ENCODE results near the gene ASB9.
"Not testable (repeated sequence)": the region's sequence is repeated elsewhere in the genome, so short reads cannot be mapped to it uniquely, and the experiment has no call there.

The ASB9 gene, protein sequence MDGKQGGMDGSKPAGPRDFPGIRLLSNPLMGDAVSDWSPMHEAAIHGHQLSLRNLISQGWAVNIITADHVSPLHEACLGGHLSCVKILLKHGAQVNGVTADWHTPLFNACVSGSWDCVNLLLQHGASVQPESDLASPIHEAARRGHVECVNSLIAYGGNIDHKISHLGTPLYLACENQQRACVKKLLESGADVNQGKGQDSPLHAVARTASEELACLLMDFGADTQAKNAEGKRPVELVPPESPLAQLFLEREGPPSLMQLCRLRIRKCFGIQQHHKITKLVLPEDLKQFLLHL

DNA sequence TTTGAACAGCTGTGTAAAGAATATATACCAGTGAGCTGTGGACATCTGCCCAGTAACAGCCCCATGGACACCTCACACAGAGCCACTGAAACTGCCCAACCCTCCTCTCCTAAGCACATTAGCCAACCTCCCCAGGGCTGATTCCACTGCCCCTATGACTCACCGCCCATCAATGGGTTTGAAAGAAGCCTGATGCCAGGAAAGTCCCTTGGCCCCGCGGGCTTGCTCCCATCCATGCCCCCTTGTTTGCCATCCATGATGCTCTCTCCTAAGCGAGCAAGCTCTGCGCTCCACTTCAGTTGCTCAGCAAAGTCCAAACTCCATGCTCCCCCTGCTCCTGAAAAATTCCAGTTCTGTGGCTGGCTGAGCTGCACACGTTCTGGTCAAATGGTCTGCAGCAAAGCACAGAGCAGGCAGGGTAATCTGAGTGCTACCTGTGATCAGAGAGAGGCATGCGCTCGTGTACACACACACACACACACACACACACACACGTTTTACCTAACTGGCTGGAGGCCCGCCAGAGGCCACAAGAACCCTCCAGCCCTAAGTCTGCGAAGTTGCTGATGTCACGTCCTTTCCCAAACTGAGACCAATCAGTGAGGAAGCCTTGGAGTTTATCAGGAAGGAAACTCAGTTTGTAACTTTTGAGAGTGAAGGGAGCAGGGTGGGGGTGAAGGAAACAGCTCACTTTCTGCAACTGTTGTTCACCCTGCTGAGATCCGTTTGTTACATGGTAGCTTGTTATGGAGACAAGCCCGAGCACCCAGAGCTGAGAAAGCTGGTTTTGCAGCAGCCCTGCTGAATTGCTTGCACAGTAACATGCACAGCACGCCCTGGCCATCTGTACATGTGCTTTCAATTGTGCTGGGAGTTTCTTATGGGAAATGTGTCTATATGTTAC, at the start of gene ASB9:
Gene ASB9 (minus strand): TSS at position 466 of the 904 bp plus-strand sequence. CDS start 209 bp downstream, at position 257.
- DNase-seq: no peak

DNA sequence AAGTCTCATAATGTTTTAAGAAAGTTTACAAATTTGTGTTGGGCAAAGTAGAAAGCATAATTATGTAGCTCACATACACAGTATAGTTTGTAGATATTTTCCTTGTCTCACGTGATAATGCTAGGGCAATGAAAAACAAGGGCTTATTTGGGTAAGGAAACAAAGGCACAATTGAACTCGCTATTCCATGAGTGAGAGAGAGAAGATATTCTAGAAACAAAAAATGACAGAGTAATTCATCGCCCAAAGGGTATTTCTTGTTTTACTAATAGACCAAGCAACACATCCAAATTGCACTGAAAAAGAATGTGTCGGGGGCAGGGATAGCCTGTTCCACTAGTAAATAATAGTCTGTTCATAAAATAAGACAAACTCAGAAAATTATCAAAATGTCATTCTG, 49.2 kb upstream of the ASB9 start:
- no peak for DNase-seq

DNA sequence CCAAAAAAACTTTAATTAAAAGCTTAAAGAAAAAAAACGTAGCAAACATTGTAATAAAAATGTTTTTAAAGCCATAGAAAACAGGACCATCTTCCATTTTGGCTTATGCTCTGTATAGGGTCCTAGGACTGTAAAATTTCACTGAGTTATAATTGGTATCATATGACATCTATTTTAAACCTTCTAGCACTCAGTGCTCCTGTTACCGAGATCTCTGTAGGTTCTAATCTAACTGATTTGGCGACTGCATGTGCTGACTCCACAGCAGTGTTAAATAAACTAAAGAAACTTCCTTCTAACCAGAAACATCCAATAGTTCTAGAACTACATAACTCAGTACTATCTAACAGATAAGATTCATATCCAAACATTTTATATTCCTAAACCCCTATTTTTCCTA, 45.6 kb upstream of the ASB9 start, which contains the start of gene ASB11:
Gene ASB11 (minus strand): TSS at position 132 of the 400 bp plus-strand sequence. CDS start 35 bp downstream, at position 97.
- no peak for DNase-seq

DNA sequence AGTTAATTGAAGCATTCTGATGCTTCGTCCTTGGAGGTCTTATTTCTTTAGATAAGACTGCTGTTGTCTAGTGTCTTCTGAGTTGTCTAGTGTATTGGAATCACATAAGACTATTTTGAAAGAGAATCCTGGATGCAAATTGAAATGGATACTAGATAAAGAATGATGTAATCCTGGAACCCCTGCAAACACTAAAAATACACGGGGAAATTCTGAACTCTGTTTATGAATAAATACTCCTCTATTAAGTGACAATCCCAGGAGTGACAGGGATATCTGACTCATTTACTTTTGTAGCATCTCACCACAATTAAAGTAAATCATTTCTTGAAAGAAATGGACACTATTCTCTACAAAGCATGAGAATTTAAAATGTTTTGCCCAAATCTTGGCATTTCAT, 44.6 kb upstream of the ASB9 start:
- DNase-seq: no peak

DNA sequence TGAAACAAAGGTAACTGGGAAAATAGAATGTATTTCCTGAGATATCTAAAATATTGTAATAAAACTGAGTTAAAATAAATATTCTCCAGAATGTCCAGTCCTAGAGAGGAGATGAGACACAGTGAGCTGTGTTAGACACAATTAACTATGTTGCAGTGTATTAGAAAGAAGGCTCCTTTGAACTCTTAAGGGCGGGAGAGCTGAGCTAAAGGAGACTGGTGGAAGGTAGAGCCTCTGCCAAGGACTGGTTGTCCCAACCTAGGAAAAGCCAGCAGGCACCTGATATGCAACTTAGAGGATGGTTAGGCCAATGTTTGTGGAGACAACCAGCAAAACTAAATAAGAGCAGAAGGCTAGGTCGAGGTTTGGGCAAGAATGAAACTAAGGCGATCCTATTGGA, 41.2 kb upstream of the ASB9 start:
- no peak for DNase-seq

DNA sequence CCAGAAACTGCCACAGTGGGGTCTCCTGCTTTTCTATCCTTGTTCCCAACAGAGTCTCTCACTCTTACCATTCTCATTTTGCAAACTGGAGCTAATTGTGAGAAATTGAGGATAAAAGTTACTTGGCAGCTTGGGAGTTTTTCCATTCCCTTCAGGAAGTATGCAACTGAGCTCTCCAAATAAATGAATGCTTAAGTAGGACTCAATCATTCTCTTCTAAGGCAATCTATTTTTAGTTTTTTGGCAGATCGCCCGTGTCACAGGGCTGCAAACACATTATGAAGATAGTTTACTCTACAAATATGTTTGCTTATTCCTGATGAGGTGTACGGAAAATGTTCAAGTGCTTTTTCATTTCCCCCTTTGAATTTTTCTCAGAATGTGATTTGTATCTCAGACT, 40.2 kb upstream of the ASB9 start:
- no peak for DNase-seq

DNA sequence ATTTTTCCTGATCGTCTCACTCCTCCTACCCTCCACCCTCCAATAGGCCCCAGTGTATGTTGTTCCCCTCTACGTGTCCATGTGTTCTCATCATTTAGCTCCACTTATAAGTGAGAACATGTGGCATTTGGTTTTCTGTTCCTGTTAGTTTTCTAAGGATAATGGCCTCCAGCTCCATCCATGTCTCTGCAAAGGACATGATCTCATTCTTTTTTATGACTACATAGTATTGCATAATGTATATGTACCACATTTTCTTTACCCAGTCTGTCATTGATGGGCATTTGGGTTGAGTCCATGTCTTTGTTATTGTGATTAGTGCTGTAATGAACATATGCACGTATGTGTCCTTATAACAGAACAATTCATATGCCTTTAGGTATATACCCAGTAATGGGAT, 36.0 kb upstream of the ASB9 start:
- DNase-seq: not testable (repeated sequence)

DNA sequence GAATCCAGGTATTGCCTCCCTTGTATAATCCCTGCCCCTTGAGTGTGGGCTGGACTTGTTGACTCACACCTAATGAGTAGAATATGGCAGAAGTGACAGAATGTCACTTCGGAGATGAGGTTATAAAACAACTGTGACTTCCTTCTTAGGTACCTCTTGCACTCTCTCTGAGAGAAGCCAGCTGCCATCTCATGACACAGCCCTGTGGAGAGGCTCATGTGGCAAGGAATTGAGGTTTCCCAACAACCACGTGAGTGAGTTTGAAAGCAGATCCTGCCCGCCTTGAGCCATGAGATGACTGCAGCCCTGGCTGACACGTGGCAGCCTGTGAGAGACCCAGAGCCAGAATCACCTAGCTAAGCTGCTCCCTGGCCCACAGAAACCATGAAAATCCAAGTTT, 32.0 kb upstream of the ASB9 start:
- DNase-seq: peak; percentile 8

DNA sequence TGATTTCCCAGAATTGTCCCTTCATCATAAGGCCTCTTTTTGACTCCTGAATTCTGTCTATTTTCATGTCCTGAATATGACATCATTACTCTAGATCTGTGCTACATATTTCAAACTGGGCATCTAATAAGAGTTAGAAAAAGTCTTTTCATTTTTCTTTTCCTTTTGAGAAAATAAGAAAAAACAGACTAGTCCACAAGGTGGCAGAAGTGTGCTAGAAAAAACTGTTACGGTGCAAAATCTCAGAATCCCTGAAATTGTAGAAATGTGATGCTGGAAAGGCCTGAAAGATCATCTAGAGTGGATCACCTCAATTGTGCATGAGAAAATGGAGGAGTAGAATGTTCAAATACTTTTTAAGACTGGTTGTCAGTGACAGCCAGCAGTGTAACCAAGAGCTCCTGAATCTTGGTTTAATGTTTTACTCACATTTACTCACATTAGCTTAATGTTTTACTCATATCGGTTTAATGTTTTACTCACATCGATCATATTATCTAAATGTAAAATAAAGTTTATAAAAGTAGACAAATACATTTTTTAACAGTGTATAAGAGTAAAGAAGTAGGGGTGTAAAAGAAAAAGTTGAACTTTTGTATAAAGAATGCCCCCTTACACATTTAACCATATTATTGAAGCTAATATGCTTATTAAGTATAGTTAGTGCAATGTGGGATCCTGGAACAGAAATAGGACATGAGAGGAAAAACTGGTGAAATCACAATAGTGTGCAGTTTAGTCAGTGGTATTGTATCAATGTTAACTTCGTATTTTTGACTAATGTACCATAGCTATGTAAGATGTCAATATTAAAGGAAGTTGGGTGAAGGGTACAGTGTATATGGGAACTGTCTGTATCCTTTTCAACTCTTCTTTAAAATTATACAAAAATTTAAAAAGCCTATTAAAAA, 30.3 kb upstream of the ASB9 start:
- DNase-seq: no peak

DNA sequence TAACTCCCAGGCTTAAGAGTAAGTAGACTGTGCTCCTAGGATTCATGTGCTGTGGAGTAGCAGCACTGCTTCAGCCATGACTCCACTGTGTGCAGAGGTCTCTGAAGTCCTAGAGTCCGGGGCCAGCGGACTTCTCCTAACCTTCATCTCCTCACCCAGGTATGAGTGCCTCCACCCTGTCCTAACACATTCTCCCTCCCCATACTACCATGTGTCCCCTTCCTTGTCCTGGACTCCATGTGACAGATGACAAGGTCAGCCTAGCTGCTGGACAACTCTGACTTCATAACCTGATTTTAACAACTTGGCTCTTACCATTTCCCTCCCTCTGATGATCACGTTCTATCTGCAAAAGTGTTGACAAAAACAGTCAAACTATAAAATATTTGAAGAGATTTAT, 28.9 kb upstream of the ASB9 start:
- DNase-seq: no peak

DNA sequence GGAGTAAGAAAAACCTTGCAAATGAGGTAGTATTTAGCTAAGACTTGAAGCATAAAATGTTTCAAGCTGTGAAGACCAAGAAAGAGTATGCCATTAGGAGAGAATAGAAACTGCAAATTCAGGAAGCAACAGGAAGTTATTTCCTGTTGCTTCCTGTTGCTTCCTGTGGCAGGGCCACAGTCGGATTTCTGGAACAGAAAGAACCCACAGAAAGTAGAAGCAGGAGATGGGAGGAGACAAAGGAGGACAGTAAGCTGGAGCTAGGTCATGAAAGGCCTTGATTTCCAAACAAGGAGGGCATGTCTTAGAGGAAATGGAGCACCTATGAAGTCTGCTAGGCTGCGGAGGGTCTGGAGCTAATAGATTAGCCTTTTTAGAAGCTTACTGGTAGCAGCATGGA, 28.3 kb upstream of the ASB9 start:
- DNase-seq: no peak

DNA sequence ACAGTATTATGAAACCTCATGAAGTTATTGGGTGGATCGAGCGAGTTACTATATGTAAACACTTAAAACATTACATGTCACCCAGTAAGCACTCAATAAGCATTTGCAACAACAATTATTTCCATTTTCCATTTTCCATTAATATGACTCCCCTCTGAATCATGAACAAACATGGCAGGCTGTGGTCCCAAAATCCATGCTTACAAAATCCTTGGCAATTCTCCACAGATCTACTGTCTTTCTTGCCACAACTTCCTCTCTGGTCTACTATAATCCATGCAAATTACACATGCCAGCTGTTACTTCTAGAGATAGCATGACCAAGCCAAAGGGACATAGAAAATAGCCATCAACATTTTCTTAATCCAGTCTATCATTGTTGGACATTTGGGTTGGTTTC, 23.6 kb upstream of the ASB9 start:
- no peak for DNase-seq

DNA sequence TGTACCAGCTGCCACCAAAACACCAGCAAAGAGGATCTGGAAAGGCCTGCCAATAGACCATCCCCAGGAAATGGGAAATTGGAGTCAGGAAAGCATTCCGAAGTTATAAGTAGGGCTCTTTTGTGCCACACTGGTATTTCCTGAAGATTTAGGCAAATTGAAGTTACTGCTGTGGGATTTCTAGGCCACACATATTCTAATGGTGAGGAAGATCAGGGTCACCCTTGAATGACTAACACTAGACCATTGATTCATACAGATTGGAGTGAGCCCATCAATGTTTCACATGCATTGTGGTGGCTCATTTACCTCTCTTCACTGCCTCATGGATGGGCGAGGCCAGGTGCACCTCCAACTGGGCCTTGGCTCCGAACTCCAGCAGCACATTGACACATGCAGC, 23.0 kb upstream of the ASB9 start:
- no peak for DNase-seq

DNA sequence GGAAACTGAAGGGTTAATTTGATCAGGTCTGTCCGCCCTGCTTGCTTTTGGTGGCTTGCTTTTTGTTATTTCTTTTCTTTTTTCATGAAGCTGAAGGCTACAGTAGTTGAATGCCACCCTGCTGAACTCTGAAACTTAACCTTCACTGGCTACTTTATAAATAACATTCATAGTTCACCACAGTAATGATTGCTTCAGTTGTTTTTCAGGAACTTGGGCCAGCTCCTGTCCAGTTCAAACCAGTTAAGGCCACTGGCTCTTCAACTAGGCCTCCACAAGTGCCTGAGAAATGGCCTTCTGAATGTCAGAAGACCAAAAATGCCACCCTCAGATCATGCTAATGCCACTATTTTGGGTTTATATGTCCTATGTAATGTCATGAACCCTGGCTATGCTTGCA, 7.7 kb upstream of the ASB9 start:
- no peak for DNase-seq

DNA sequence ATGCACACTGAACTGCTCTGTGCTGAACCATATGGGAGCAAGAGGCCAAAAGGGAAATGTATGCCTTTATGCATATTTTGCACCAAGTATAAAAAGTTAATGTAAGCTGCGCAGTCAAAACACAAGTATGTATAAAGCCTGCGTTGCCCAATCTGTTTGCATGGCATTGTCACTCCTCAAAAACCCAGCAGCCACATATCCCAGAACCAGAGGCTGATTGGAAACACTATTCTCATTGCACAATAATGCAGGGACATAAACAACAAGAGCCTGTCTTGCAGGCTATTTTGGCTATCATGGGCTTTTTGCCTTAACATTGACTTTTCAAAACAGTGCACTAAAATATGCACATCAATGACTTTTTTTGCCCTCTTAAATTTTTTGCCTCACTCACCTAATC, 5.1 kb upstream of the ASB9 start:
- DNase-seq: no peak

DNA sequence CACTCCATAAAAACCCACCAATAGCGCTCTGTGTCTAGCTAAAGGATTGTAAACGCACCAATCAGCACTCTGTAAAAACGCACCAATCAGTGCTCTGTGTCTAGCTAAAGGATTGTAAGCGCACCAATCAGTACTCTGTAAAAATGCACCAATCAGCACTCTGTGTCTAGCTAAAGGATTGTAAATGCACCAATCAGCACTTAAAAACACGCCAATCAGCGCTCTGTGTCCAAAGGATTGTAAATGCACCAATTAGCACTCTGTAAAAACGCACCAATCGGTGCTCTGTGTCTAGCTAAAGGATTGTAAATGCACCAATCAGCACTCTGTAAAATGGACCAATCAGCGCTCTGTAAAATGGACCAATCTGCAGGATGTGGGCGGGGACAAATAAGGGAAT, 3.4 kb upstream of the ASB9 start:
- DNase-seq: not testable (repeated sequence)

DNA sequence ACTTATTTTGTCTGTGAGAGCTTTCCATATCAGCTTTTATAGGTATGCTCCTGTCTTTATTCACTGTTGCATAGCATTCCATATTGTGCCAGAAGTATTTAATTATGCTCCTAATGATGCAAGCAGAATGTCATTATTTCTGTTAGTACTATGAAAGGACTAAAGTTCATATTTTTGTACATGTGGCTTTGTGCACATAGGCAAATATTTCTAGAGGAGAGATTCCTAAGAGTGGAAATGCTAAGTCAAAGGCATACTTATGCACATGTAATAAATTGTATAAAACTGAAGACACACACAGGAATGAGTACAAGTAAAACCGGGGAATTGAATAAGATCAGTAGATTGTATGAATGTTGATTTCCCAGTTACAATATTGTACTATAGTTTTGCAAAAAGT, 1.9 kb upstream of the ASB9 start:
- DNase-seq: no peak

DNA sequence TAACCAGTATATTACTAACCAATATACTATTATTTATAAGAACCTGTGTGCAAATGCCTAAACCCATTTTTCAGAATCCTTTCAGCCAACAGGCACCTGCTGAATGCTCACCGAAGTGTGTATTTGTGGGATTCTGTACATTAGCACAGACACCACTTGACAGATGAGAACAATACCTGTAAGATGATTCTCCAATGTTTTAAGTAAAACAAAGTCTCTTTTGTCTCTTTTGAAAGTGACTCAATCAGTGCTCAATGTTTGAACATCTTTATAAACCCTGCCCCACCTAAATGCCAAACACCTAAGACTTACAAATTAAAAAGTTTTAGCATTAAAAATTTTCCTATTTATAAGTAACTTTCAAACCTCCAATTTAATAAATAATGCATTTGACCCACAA, 763 bp downstream of the ASB9 start:
- no peak for DNase-seq

DNA sequence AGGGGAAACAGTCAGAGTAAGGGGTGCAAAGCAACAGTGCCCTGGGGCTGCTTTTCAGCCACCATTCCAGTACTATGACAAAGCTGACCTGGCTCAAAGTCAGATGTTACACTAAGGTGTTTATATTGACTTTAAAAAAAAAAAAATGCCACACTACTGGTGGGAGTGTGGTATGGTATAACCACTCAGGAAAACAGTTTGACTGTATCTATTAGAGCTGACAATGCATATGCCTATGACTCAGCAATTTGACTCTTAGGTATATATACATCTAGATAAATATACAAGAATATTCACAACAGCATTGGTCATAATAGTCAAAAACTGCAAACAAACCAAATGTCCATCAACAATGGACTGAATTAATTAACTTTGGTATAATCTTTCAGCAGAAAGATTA, 15.0 kb downstream of the ASB9 start:
- DNase-seq: no peak

DNA sequence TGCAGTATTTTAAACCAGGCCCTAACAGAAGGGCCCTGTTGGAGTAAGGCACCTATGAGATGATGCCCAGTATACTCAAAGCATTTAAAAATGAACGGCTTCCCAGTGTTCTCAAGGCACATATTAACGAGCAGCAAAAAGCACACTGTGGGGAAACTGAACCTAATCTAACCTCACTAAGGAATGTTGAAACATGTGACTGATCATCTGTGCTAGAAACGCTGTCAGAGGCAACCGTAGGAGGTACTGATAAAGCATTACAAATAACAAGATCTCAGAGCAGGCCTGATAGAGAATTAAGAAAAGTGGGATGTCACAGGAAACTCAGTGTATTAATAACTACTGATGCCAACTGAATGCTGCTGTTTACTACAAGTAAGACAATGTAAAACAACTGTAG, 24.0 kb downstream of the ASB9 start:
- no peak for DNase-seq

DNA sequence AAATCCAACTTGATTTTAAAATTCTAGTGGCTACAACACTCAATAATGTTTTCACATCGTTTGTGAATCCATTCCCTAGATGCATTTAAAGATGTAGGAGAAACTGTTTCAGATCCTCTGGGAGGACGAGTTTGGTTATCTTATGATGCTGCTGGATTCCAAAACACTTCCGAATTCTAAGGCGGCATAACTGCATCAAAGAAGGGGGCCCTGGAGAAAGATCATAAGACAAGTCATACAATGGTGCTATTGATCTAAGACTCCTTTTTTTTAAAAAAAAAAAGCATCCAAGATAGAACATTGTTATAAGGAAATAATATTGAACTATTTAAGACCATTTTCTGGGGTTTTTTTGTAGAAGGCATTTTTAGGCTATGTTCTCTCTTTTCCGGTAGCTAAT, 25.5 kb downstream of the ASB9 start:
- no peak for DNase-seq

DNA sequence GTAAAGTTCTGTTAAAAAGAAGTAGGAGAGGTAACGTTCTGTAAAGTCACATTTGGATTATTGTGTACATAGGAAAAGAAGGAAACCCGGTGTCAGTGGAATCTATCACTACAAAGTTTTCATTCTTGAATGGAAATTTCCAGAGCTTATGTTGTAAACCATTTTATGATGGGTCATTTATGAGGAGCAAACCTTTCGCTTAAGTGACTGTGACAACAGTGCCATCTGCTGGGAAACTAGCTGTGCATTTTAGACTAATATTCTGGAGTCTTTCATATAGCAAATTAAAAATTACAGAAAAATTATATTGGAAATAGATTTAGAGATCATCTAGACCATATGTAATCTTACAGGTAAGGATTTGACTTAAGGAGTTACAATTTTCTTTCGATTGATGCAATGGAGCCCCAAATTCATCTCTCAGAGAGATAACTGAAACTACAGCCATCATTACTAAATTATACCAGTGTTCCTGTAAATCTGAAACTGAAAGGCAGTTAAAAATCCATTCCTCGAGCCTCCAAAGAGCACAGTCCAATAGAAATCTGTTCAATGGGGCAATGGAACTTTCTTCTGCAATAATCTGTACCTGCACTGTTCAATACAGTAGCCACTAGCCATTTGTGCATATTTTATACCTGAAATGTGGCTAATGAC, 26.9 kb downstream of the ASB9 start:
- no peak for DNase-seq

DNA sequence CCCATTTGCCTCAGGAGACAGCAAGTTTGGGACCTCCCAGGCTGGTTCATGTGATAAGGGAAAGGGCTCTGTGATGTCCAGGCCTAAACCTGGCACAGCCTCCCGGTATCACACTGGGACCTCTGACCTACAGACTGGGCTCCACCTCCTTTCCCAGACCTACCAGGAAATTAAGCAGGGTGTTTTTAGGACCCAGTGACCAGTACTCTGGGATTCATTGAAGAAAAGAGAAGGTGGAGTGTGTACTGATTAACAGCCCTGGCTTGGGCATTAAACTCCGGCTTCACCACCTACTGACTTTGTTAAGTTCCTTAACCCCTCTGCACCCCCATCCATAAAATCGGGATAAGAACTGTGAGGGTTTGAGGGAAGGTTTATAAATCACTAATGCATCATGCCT, 28.6 kb downstream of the ASB9 start:
- no peak for DNase-seq

Measured in NK-92 treated with Interleukin-12 subunit alpha and Interleukin-12 subunit beta, amount 100 ng/mL, for 24 hours (cell line).